Body of pancreas (tissue), 4 donors: Measurements from ENCODE around the gene CCZ1. TPM values are rescaled to one million over a fixed set of nuclear protein-coding genes. Genes with fewer than 3 reads are reported as not detected.
"Not testable (repeated sequence)": the region's sequence is repeated elsewhere in the genome, so short reads cannot be mapped to it uniquely, and the experiment has no call there.

Source experiments
- ATAC-seq: fragments of 150-250 bp; one replicate; pipeline ENCODE4 v1.9.1; 2016
- DNase-seq, 4 donors: peaks; one replicate each; pipeline ENCODE4 v3.0.0-alpha.2; 2019
- H3K27ac ChIP-seq, 4 donors: fragments of 200-600 bp; sonication (generic); 1 replicate in 3 of 4; 2 replicates in 1 of 4; pipeline versions ENCODE4 v1.5.1 to v1.6.1; 2016 to 2019; ENCODE audit warnings: mild to moderate bottlenecking in 1 of 4, mixed read lengths in 1 of 4, moderate library complexity in 1 of 4
- H3K27me3 ChIP-seq, 2 donors: fragments of 200-600 bp; sonication (generic); one replicate each; pipeline ENCODE4 v1.6.0; 2016; ENCODE audit warnings: mild to moderate bottlenecking in 1 of 2
- H3K36me3 ChIP-seq, 2 donors: fragments of 200-600 bp; sonication (generic); replicated peaks in 1 of 2; 2 replicates each; pipeline ENCODE4 v1.5.1; 2016; ENCODE audit warnings: low read depth in 2 of 2; ENCODE audit not compliant: insufficient read depth in 1 of 2
- H3K4me1 ChIP-seq: fragments of 200-600 bp; sonication (generic); one replicate; pipeline ENCODE4 v1.6.0; 2016
- H3K4me3 ChIP-seq, 2 donors: fragments of 200-600 bp; sonication (generic); 1 replicate in 1 of 2; 2 replicates in 1 of 2; pipeline ENCODE4 v1.5.1; 2016 to 2019
- H3K9me3 ChIP-seq, 3 donors: fragments of 200-600 bp; sonication (generic); 1 replicate in 2 of 3; 2 replicates in 1 of 3; pipeline ENCODE4 v1.5.1; 2016
- CTCF ChIP-seq, 7 experiments: fragments of 450-650 bp in 4 of 7; fragments of 200-600 bp in 3 of 7; sonication (generic) in 3 of 7; IDR thresholded peaks; one replicate each; pipeline ENCODE4 v1.5.1; 2016 to 2019; ENCODE audit warnings: antibody characterized with exemption in 7 of 7
- POLR2A ChIP-seq, 3 donors: fragments of 450-650 bp; IDR thresholded peaks; one replicate each; pipeline ENCODE4 v1.6.1; 2016; ENCODE audit warnings: antibody characterized with exemption in 3 of 3, mild to moderate bottlenecking in 2 of 3
- WGBS, 2 donors: methylation state at CpG; one replicate each; pipeline ENCODE4 v1.1.5; 2017; 5-methylcytosine and 5-hydroxymethylcytosine counted together
- intact Hi-C: fragments of 100-400 bp; cut with DNase I; formaldehyde crosslinking; loops from one replicate; pipeline ENCODE4 v1.15.1; 2023
- total RNA-seq, 2 donors: library from RNA; depleted of rRNA; stranded (reverse); fragments of >200 nt; gene quantifications; one replicate each; pipeline ENCODE4 v1.1.0, GENCODE V29; 2016

Gene CCZ1
- total RNA-seq, result 10 to 100 TPM; 16.5 to 43.8 TPM

- WGBS, 2 donors, result 0% methylated on average over 4 of the region's 64 CpGs; no CpG with 5 or more reads in 1 of the 2 donors
- H3K4me1 ChIP-seq, H3K4me3 ChIP-seq, H3K9me3 ChIP-seq, intact Hi-C loops, H3K27me3 ChIP-seq, H3K36me3 ChIP-seq: not testable (repeated sequence)
- peak; percentile 90 for ATAC-seq
- DNase-seq, result peak; percentile 62 to 71 (median 70)
- H3K27ac ChIP-seq, result peak within 1 kb of the TSS; percentile 46 to 79 (median 66)
- TF ChIP-seq CTCF (IDR thresholded peaks at IDR 0.05) (peak in 4 of 7 experiments; percentile 5 to 32 (median 18)), POLR2A (IDR thresholded peaks at IDR 0.05) (peak in 2 of 3 donors; percentile 26 to 28)
These were observed at the start of gene CCZ1 for GRCh38 chr7:5898480-5899224. CCZ1 (plus strand) TSS chr7:5898733; CDS start chr7:5898800, 67 bp downstream.

GRCh38 chr7:5850944-5851343, 47.6 kb upstream of the CCZ1 start:
- H3K27me3 ChIP-seq, result no peaks in the 10 kb centered on the region
- intact Hi-C loops, result loop anchor here (10.0 kb wide), 1 partner anchor 474 kb away; no protein-coding TSS in a partner anchor

GRCh38 chr7:5854738-5855137, 43.8 kb upstream of the CCZ1 start:
- Histone ChIP-seq H3K36me3 (no peaks in the 10 kb centered on the region), H3K27me3 (no peaks in the 10 kb centered on the region), H3K27ac (no peak overlapping the region), H3K4me3 (no peak overlapping the region), H3K9me3 (no peaks in the 10 kb centered on the region), H3K4me1 (peaks cover 4% of the 10 kb centered on the region)
- TF ChIP-seq CTCF (IDR thresholded peaks at IDR 0.05) (no peak), POLR2A (IDR thresholded peaks at IDR 0.05) (no peak)
- 78 to 80% methylated on average over 8 of the region's 8 CpGs for WGBS, 2 donors
- no peak for ATAC-seq
- intact Hi-C loops, result loop anchor here (10.0 kb wide), 1 partner anchor 470 kb away; no protein-coding TSS in a partner anchor
- DNase-seq, result no peak

More at GRCh38 chr7:5850944-5851343, 47.6 kb upstream of the CCZ1 start:
- no peak overlapping the region for H3K27ac ChIP-seq
- H3K36me3 ChIP-seq, result no peaks in the 10 kb centered on the region
- no peaks in the 10 kb centered on the region for H3K9me3 ChIP-seq
- no peak for ATAC-seq
- H3K4me3 ChIP-seq, result no peak overlapping the region
- no peak for DNase-seq
- TF ChIP-seq POLR2A (IDR thresholded peaks at IDR 0.05) (no peak), CTCF (IDR thresholded peaks at IDR 0.05) (no peak)
- H3K4me1 ChIP-seq, result no peaks in the 10 kb centered on the region
- WGBS, 2 donors, result 89% methylated on average over 8 of the region's 8 CpGs

GRCh38 chr7:5857041-5857575, 41.4 kb upstream of the CCZ1 start:
- WGBS, 2 donors, result 72 to 83% methylated on average over 12 to 13 of the region's 13 CpGs
- DNase-seq, H3K9me3 ChIP-seq, H3K4me3 ChIP-seq, H3K36me3 ChIP-seq, H3K27ac ChIP-seq, H3K27me3 ChIP-seq, H3K4me1 ChIP-seq, ATAC-seq: not testable (repeated sequence)
- intact Hi-C loops, result loop anchor here (10.0 kb wide), 1 partner anchor 468 kb away; no protein-coding TSS in a partner anchor

GRCh38 chr7:5858494-5858893, 40.0 kb upstream of the CCZ1 start:
- H3K27ac ChIP-seq, ATAC-seq, H3K9me3 ChIP-seq, H3K36me3 ChIP-seq, H3K27me3 ChIP-seq, H3K4me1 ChIP-seq, DNase-seq, H3K4me3 ChIP-seq: not testable (repeated sequence)
- WGBS, 2 donors, result 81 to 86% methylated on average over 8 of the region's 8 CpGs
- intact Hi-C loops, result loop anchor here (10.0 kb wide), 1 partner anchor 466 kb away; no protein-coding TSS in a partner anchor

- ATAC-seq, H3K27ac ChIP-seq, H3K4me3 ChIP-seq, DNase-seq, intact Hi-C loops, H3K27me3 ChIP-seq, H3K36me3 ChIP-seq, H3K4me1 ChIP-seq, H3K9me3 ChIP-seq: not testable (repeated sequence)
- 83 to 94% methylated on average over 5 of the region's 5 CpGs for WGBS, 2 donors
These were observed 37.3 kb upstream of the CCZ1 start for GRCh38 chr7:5861281-5861680.

- H3K27ac ChIP-seq, H3K4me1 ChIP-seq, H3K4me3 ChIP-seq, intact Hi-C loops, ATAC-seq, H3K27me3 ChIP-seq, H3K36me3 ChIP-seq, DNase-seq, H3K9me3 ChIP-seq: not testable (repeated sequence)
- WGBS, 2 donors, result 80 to 83% methylated on average over 5 of the region's 5 CpGs
These were observed 35.7 kb upstream of the CCZ1 start for GRCh38 chr7:5862753-5863366.

- intact Hi-C loops, H3K9me3 ChIP-seq, H3K4me3 ChIP-seq, H3K36me3 ChIP-seq, H3K27me3 ChIP-seq, H3K27ac ChIP-seq, H3K4me1 ChIP-seq, ATAC-seq, DNase-seq: not testable (repeated sequence)
- 63 to 66% methylated on average over 9 of the region's 9 CpGs for WGBS, 2 donors
These were observed 33.1 kb upstream of the CCZ1 start for GRCh38 chr7:5865279-5865931.
